Stimulated activated CD8-positive, alpha-beta memory T cell treated with anti-CD3 and anti-CD28 coated beads, Interleukin-7, amount 100 ng/mL, for 48 hours (primary cell): ENCODE measurements around the gene ANKH.

Source experiments
- DNase-seq, 2 donors: peaks; one replicate each; pipeline ENCODE4 v3.0.0-alpha.2; 2020; ENCODE audit warnings: low read depth in 1 of 2; ENCODE audit errors: extremely low read depth in 1 of 2

Gene ANKH

DNA sequence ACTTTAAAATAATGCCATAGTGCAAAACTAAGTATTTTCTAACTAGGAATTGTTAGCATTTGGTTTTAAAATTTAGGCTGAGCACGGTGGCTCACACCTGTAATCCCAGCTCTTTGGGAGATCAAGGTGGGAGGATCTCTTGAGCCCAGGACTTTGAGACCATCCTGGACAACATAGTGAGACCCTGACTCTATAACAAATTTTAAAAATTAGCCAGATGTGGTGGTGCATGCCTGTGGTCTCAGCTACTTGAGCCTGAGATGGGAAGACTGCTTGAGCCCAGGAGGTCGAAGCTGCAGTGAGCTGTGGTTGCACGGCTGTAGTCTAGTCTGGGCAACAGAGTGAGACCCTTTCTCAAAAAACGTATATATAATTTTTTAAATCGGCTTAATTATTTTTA, 202.2 kb downstream of the ANKH start:
- DNase-seq: no peak

DNA sequence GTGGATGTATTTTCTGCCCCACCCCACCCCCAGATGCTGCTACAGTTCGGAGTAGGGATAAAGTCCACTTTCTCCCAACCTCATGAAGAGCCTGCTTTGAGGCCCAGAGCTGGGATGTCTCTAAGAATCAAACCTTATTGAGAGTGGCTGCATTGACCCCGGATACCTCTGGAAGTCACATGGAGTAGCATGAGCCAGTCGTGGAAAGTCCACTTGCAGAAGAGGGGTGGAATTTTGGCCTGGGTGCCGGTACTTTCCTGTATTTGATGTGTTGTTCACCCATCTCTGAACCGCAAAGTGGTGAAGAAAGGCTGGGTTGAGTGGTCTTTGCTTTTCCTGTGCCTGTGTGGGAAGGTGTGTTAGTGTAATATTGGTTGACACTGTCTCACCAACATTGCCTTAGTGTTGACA, 203.4 kb downstream of the ANKH start:
- peak in 1 of 2 donors; percentile 70 for DNase-seq

DNA sequence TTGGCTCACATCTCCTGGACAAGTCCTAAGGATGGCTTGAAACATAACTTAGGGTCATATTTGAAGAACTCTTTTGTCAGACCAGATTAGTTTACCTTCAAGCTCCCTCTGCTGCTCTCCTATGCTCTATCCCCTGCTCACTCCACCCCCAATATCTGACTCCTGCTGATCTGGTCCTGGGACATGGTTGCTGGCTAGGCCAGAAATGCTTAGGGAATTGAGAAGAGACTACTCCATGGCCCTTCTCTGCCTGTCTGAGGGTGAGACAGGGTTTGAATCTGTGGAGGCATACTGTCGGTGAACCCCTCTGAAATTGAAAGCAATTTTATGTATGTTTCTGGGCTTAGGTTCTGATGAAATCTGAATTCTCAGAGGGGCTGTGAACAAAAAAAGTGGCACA, 203.8 kb downstream of the ANKH start:
- DNase-seq: no peak

DNA sequence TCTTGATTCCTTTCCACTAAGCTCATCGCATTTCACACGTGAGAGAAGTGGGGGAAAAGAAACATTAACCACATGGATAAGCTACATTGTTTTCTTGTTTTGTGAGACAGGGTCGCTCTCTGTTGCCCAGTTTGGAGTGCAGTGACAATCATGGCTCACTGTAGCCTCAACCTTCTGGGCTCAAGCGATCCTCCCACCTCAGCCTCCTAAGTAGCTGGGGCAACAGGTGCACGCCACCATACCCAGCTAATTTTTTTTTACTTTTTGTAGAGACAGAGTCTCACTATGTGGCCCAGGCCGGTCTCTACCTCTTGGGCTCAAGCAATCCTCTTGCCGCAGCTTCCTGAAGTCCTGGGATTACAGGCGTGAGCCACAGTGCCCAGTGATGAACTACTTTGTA, 204.3 kb downstream of the ANKH start:
- no peak for DNase-seq

DNA sequence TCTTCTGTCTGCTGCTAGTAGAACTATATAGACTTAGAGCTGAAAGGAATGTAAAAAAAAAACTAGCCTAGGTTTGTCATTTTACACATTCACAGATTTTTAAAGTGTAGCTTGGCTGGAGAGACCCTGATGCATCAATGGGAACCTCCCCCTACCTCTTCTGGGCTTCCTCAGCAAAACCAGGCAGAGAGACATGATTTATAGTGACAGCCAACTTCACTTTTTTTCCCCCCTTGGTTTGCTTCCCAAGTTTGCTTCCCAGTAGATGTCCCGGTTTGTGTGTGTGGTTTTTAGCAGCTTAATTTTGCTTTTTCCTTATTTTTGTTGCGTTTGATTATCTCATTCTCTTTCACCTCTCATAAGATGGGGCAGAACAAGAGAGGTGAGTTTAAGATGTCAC, 205.2 kb downstream of the ANKH start:
- no peak for DNase-seq

DNA sequence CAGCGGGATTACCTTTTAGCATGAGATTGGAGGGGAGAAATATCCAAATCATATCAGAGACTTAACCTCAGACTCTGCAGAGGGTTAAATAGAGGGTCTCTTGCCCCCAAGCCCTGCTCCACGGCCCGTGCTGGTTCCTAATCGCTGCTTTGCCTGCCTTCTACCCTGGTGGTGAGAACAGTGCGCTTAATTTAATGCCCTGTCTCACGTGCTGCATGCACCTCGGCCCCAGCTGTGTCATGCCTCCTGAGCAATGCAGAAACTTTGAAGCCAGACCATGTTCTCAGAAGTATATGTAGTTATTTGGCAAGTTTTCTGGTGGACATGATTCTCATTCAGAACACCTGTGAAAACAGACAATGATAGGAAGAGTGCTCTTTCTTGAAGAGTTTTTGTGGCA, 205.6 kb downstream of the ANKH start:
- DNase-seq: peak in 1 of 2 donors; percentile 60

DNA sequence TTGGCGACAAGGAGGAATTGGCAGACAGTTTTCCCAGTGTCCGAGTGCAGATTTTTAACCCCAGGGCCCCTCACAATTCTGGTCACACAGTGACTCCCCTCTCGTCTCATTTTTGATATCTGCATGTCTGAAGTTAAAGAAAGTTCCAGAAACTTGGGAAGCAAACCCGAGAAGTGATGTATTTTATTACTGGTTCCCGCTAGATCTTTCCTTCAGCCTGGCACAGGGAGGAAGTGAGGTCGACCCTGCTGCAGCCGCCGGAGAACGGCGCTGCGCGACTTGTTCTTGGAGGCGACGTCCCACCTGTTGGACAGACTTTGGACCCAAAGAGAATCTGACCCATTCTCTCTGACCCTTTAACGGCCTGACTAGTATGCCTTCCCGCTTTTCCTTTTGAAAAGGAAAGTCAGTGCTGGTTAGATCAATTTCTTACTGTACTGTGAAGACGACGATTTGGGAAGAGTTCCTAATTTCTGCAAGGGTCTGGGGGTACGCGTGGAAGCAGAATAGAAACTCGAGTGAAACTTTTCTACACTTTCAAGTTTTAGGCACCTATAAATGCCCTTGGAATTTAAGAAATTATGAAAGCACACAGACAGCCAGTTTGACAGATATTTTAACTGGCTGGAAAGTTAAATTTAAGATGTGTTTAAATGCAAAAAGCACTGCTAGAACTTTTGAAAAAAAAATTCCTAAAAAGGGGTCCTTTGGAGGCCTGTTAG, 206.3 kb downstream of the ANKH start:
- DNase-seq: no peak

DNA sequence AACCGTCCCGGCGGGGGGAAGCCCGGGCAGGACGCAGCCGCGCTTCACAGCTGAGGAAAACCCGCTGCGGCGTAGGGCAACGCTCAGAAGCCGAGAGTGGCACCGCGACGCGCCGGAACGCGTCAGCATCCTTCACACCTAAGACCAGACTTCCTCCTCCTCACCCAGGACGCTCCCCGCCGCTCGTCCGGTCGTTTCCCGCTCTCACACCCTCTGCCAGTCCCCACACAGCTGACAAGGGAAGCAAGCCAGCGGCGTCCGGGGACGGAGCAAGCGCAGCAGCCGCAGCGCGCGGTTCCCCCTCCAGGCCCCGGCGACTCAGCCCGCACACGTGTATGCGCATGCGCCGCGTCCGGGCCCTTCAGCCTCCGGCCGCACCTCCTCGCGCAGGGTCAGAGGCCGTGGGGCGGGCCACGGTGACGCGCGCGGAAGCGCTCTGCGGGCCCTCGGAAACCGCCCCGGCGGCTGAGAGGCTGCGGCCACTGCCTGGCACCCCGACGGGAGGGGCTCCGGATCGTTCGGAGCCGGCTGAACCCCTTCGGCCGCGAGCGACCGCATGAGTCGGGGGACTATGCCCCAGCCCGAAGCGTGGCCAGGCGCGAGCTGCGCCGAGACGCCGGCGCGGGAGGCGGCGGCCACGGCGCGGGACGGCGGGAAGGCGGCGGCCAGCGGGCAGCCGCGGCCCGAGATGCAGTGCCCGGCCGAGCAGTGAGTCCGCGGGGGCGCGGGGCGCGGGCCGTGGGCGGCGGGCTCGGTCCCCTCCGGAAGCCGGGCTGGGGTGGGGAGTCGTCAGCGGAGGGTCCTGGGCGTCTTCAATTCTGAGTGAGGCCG, 207.1 kb downstream of the ANKH start, which contains the start of gene OTULIN:
Gene OTULIN, plus strand, starts transcription at position 449 of the 831 bp plus-strand sequence. Its CDS starts 108 bp downstream, at position 557.
- peak; percentile 85 to 88 for DNase-seq

DNA sequence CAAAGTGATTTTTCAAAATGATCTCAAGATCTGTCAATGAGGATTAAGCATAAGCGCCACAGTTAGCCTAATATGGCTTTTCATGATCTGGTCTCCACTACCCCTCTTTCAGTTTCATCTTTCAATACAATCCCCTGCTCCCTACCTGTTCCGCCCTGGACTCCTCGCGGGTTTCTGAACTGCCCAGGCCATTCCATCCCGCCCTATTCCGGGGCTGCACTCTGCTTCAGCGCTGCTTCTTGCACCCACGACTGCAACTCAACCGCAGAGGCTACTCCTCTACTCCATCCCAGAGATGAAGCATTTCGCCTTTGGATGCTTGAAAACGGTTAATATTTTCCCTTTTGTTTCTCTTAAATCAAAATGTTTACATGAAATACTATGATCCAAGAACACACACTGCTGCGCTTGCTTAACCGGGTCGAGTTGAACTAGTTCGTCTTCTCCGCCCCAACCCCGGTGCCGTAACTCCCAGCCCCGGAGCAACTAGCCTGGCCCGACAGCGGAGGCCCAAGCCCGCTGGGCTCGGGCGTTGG, 207.8 kb downstream of the ANKH start:
- DNase-seq: no peak

DNA sequence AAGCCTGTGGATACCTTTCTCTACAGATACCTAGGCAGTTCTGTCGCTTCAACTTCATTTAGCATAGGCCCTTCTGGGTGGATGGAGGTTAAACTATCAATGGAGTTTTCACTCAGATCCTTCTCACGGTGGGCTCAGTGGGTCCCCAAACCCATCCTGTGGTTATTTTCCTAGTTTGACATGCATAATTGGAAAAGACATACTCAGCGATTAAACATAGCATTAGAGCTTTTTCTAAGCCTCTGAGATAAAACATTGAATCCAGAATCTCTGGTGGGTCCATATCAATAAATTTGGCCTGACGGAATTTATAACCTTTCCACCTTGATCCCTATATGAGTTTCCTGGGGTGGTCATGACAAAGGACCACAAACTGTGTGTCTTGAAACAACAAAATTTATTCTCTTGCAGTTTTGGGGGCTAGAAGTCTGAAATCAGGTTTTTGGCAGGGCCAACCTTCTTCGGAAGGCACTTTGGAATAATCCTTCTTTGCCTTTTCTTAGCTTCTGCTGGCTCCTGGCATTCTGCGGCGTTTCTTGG, 208.8 kb downstream of the ANKH start:
- no peak for DNase-seq

DNA sequence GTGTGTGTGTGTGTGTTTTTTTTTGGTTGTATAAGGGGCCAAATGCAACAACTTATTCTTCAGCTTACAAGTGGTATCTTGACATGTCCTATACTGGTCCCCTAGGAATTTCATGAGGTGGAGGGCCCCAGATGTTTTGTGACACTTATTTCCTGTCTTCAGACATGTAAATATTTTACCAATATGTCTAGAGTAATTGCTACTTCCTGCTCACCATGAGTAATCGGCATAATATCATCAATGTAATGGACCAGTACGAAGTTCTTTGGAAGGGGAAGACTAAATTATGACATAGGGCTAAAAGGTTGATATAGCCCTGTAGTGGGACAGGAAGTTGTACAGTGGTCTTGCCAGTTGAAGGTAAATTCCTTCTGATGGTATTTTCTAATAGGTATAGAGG, 210.7 kb downstream of the ANKH start:
- no peak for DNase-seq

DNA sequence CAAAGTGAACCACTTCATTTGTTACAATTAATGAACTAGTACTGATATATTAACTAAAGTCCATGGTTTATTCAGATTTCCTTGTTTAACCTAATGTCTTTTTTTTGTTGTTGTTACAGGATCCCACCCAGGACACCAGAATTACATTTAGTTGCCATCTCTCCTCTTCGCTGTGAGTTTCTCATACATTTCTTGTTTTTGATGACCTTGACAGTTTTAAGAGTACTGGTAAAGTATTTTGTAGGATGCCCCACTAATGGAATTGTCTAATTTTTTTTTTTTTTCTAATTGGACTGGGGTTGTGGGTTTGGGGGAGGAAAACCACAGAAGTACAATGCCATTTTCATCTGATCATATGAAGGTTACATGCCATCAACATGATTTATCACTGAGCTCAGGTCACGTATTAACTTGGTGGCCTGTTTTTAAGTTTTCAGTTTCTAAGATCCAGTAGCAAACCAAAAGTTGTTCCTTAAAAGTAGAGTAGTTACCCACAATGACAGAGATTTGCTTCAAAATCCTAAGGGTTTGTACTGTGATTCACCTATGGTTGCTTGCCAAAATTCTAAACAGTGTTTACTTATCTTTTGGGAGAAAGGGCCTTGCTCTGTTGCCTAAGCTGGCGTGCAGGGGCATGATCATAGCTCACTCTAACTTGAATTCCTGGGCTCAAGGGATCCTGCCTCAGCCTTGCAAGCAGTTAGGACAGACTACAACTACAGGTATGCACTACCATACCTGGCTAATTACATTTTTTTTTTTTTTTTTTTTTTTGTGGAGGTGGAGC, 211.6 kb downstream of the ANKH start:
- no peak for DNase-seq

DNA sequence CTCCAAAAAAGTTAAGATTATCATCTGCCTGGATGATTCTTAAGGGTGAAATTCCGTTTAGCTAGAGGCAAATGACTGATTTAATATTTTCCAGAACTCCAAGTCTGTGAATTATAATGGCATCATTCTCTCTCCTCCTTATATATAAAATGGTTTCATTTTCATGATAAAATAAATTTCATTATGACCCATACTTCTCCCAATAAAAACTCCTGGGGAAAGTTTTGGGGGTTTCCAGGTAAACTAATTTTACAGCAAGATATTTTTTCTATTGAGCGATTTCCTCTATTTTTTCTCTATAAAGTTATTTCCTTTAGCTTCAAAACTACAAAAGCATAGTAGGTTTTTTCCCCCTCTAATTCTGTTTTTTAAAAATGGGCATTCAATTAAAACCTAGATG, 214.7 kb downstream of the ANKH start:
- DNase-seq: no peak

DNA sequence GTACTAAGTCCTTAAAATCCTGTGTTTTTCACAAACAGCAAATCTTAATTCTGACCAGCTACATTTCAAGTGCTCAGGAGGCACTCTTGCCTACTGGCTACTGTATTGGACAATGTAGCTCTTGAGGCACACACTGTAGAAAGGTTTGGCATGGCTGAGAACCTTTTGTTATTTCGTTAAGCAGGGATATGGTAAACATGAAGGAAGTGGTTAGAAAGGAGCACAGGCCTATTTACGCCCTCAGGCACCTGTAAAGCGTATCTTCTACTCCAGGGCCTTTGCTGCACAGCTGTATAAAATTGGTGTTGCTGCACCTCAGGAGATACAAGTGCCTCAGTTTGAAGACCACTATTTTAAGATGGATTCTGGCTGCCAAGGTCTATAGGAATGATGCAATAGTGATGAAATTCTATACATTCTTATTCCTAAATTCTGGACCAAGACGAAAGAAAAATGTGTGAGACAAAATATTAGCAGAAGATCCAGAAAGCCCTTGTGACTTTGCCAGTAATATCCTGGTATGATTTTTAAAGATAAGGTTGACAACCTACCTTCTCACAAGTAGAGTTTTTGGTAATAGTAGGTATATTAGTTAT, 216.3 kb downstream of the ANKH start:
- no peak for DNase-seq
